CD14-positive monocyte (primary cell): ENCODE measurements around the gene GPR161. TPM values are rescaled to one million over a fixed set of nuclear protein-coding genes. Genes with fewer than 3 reads are reported as not detected.
A peak's percentile ranks its signal among the peaks of the same experiment; 100 is the strongest.

ENCODE experiments used
- DNase-seq, 3 donors: peaks; one replicate each; pipeline ENCODE4 v3.0.0-alpha.2; 2011 to 2022
- H2AFZ ChIP-seq: 2 replicates; pipeline ENCODE4 v1.6.0; 2012; ENCODE audit warnings: mild to moderate bottlenecking, low read depth, low read length, inconsistent platforms; ENCODE audit not compliant: insufficient read depth, poor library complexity, severe bottlenecking
- H3K27ac ChIP-seq, 2 donors: 1 replicate in 1 of 2; 2 replicates in 1 of 2; pipeline ENCODE4 v1.5.1; 2012 to 2013; ENCODE audit warnings: low read length in 2 of 2, control low read depth in 1 of 2, inconsistent platforms in 1 of 2, low read depth in 1 of 2, mild to moderate bottlenecking in 1 of 2
- H3K27me3 ChIP-seq, 2 donors: one replicate each; pipeline versions ENCODE4 v1.6.0 to v1.6.1; 2011 to 2013; ENCODE audit warnings: low read length in 2 of 2; ENCODE audit not compliant: control insufficient read depth in 2 of 2, insufficient read depth in 2 of 2
- H3K36me3 ChIP-seq, 2 donors: replicated peaks in 1 of 2; 1 replicate in 1 of 2; 2 replicates in 1 of 2; pipeline versions ENCODE4 v1.5.1 to v1.6.1; 2012 to 2013; ENCODE audit warnings: low read length in 2 of 2, control low read depth in 1 of 2, inconsistent platforms in 1 of 2, mild to moderate bottlenecking in 1 of 2; ENCODE audit not compliant: insufficient read depth in 2 of 2, control insufficient read depth in 1 of 2
- H3K4me1 ChIP-seq, 2 donors: 1 replicate in 1 of 2; 2 replicates in 1 of 2; pipeline versions ENCODE4 v1.5.1 to v1.6.1; 2012 to 2013; ENCODE audit warnings: low read length in 2 of 2, control low read depth in 1 of 2, inconsistent platforms in 1 of 2, mild to moderate bottlenecking in 1 of 2, moderate library complexity in 1 of 2; ENCODE audit not compliant: insufficient read depth in 2 of 2, control insufficient read depth in 1 of 2
- H3K4me2 ChIP-seq: replicated peaks from 2 replicates; pipeline ENCODE3; 2012; ENCODE audit warnings: low read length, moderate library complexity, mild to moderate bottlenecking; ENCODE audit not compliant: poor library complexity, severe bottlenecking; ENCODE audit errors: extremely low read depth
- H3K4me3 ChIP-seq, 3 experiments: fragments of 200-600 bp in 1 of 3; sonication (generic) in 1 of 3; replicated peaks in 1 of 3; 1 replicate in 2 of 3; 2 replicates in 1 of 3; pipeline ENCODE4 v1.5.1; 2011 to 2013; ENCODE audit warnings: low read length in 3 of 3, mild to moderate bottlenecking in 3 of 3, control low read depth in 2 of 3, low read depth in 2 of 3, inconsistent platforms in 1 of 3, moderate library complexity in 1 of 3
- H3K79me2 ChIP-seq: 2 replicates; pipeline ENCODE4 v1.6.0; 2012; ENCODE audit warnings: mild to moderate bottlenecking, control low read depth, inconsistent platforms, low read length, moderate library complexity; ENCODE audit not compliant: insufficient read depth
- H3K9ac ChIP-seq: 2 replicates; pipeline ENCODE4 v1.6.0; 2017; ENCODE audit warnings: low read length, mild to moderate bottlenecking; ENCODE audit not compliant: insufficient read depth, poor library complexity, severe bottlenecking
- H3K9me3 ChIP-seq, 2 donors: replicated peaks in 1 of 2; 1 replicate in 1 of 2; 2 replicates in 1 of 2; pipeline versions ENCODE4 v1.5.1 to v1.6.1; 2012 to 2013; ENCODE audit warnings: low read length in 2 of 2, control low read depth in 1 of 2; ENCODE audit not compliant: control insufficient read depth in 1 of 2, insufficient read depth in 1 of 2
- H4K20me1 ChIP-seq: 2 replicates; pipeline ENCODE4 v1.6.0; 2012; ENCODE audit warnings: mild to moderate bottlenecking, low read length, control low read depth, moderate library complexity; ENCODE audit not compliant: insufficient read depth
- H3K27ac Mint-ChIP-seq, 7 donors: one replicate each; pipeline ENCODE4 v1.8.0; 2020; ENCODE audit warnings: mild to moderate bottlenecking in 7 of 7, mixed read lengths in 7 of 7, moderate library complexity in 6 of 7, inconsistent platforms in 2 of 7
- H3K27me3 Mint-ChIP-seq, 3 donors: one replicate each; pipeline ENCODE4 v1.8.0; 2021 to 2022; ENCODE audit warnings: low read depth in 3 of 3, mild to moderate bottlenecking in 3 of 3, mixed read lengths in 3 of 3, moderate library complexity in 3 of 3, inconsistent platforms in 1 of 3
- H3K36me3 Mint-ChIP-seq, 2 donors: one replicate each; pipeline ENCODE4 v1.8.0; 2020; ENCODE audit warnings: mixed read lengths in 2 of 2, inconsistent platforms in 1 of 2, mild to moderate bottlenecking in 1 of 2
- H3K4me1 Mint-ChIP-seq: one replicate; pipeline ENCODE4 v1.8.0; 2020; ENCODE audit warnings: mild to moderate bottlenecking, mixed read lengths
- H3K4me3 Mint-ChIP-seq, 2 donors: one replicate each; pipeline ENCODE4 v1.8.0; 2020; ENCODE audit warnings: mild to moderate bottlenecking in 2 of 2, mixed read lengths in 2 of 2, moderate library complexity in 1 of 2
- H3K9me3 Mint-ChIP-seq, 7 donors: one replicate each; pipeline ENCODE4 v1.8.0; 2020 to 2022; ENCODE audit warnings: mixed read lengths in 7 of 7, mild to moderate bottlenecking in 6 of 7, moderate library complexity in 6 of 7, inconsistent platforms in 2 of 7
- WGBS: methylation state at CpG from one replicate; pipeline ENCODE4 v1.1.5; 2013; ENCODE audit warnings: missing lambda C conversion rate; ENCODE audit not compliant: insufficient coverage; 5-methylcytosine and 5-hydroxymethylcytosine counted together
- intact Hi-C, 2 donors: fragments of 100-400 bp; cut with micrococcal nuclease; formaldehyde crosslinking; loops; one replicate each; pipeline versions ENCODE4 v1.15.0 to v1.15.1; 2023
- polyA plus RNA-seq, 3 donors: library from polyadenylated mRNA; depleted of rRNA in 1 of 3; unstranded in 2 of 3; stranded (reverse) in 1 of 3; fragments of 300-500 nt in 2 of 3; fragments of >200 nt in 1 of 3; fragmentation: Illumina TruSeq in 2 of 3; gene quantifications; 1 replicate in 2 of 3; 2 replicates in 1 of 3; pipeline ENCODE4 v1.2.3, GENCODE V29; 2012 to 2021
- TF ChIP-seq, protein P1 (sequence below): fragments of 200-600 bp; IDR thresholded peaks from one replicate; pipeline ENCODE4 v1.8.0; 2022; ENCODE audit warnings: antibody characterized with exemption, mild to moderate bottlenecking

GPR161 gene
- polyA plus RNA-seq, 3 donors = 0.65 TPM; not detected in 2

DNA sequence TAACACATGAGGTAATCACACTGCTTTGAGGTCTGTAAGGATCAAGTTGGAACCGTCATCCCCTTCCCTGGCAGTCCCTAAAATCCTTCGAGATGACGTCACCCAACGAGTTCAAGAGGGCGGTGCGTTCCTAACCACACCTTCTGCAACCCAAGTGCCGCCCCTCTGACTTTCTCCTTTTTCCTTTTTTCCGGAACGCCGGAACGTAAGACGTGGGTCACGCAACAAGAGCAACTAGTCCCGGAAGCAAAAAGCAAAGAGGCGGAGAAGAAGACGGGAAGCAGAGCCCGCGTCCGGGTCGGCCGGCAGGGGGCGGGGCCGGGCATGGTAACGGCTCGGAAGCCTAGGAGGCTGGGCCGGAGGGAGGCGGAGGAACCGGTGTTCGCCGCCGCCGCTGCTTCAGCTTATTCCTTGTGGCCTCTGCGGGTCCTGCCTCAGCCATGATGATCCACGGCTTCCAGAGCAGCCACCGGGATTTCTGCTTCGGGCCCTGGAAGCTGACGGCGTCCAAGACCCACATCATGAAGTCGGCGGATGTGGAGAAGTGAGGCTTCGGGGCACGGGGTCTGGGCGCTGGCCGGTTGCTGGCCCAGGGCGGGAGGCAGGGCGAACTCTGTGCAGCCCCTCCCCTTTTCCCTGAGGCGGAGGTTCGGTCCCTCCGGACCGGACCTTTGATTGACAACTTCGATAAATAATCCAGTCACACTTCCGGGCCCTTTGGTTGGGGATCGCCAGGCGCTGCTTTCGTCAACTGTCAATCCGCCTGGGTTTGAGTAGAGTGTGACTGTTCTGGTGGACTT lies 42.1 kb upstream of the GPR161 start, which contains the start of gene TIPRL:
Gene TIPRL, plus strand, starts transcription at position 325 of the 800 bp plus-strand sequence. Its CDS starts 116 bp downstream, at position 441.
- Histone ChIP-seq H3K27ac (peak within 1 kb of the TSS; percentile 79 to 89), H3K9ac (peak within 1 kb of the TSS; percentile 82), H3K27me3 (no peaks in the 10 kb centered on the region), H2AFZ (peak within 1 kb of the TSS; percentile 92), H3K36me3 (peaks cover 1 to 3% of the 10 kb centered on the region in 2 donors), H3K4me3 (peak within 1 kb of the TSS; percentile 60 to 94 (median 77)), H3K4me2 (peak within 1 kb of the TSS; percentile 96), H3K79me2 (peaks cover 48% of the 10 kb centered on the region), H3K9me3 (no peaks in the 10 kb centered on the region), H4K20me1 (peaks cover 3% of the 10 kb centered on the region), H3K4me1 (peaks cover 12 to 16% of the 10 kb centered on the region in 2 donors)
- peaks cover 5 to 6% of the 10 kb centered on the region in 2 donors for H3K36me3 Mint-ChIP-seq
- TF ChIP-seq, protein P1, sequence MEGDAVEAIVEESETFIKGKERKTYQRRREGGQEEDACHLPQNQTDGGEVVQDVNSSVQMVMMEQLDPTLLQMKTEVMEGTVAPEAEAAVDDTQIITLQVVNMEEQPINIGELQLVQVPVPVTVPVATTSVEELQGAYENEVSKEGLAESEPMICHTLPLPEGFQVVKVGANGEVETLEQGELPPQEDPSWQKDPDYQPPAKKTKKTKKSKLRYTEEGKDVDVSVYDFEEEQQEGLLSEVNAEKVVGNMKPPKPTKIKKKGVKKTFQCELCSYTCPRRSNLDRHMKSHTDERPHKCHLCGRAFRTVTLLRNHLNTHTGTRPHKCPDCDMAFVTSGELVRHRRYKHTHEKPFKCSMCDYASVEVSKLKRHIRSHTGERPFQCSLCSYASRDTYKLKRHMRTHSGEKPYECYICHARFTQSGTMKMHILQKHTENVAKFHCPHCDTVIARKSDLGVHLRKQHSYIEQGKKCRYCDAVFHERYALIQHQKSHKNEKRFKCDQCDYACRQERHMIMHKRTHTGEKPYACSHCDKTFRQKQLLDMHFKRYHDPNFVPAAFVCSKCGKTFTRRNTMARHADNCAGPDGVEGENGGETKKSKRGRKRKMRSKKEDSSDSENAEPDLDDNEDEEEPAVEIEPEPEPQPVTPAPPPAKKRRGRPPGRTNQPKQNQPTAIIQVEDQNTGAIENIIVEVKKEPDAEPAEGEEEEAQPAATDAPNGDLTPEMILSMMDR = peak; percentile 74
- intact Hi-C loops = no loop called here
- peak within 1 kb of the TSS in 1 of 7 donors; percentile 2 for H3K27ac Mint-ChIP-seq
- DNase-seq = peak; percentile 90 to 96 (median 96)
- peaks cover 0 to 5% (median 5%) of the 10 kb centered on the region in 3 donors for H3K27me3 Mint-ChIP-seq
- no peak within 1 kb of the TSS for H3K4me3 Mint-ChIP-seq
- H3K9me3 Mint-ChIP-seq = peaks cover 0 to 3% (median 0%) of the 10 kb centered on the region in 7 donors
- WGBS = under 1% methylated on average over 47 of the region's 56 CpGs
- H3K4me1 Mint-ChIP-seq = peaks cover 3% of the 10 kb centered on the region

DNA sequence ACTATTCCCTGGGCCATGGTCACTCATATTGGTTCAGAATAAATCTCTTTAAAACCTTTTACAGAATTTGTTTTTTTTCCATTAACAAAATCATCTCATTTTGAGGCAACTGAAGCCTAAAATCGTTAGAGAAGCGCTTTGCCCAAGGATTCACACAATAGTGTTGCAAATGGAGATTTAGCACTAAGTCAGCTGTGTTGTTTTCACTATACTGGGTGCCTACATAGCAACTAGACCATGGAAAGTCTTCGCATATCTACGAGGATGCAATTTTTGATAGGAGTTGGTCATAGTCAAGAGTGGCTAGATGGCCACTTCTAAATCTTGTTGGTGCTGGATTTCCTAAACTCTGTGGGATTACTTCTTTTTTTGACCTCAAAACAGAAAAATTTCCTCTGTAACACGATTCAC lies 41.5 kb upstream of the GPR161 start:
- peaks cover 12 to 16% of the 10 kb centered on the region in 2 donors for H3K4me1 ChIP-seq
- Mint-ChIP-seq H3K4me3 (no peak overlapping the region), H3K27ac (no peak overlapping the region), H3K4me1 (peaks cover 3% of the 10 kb centered on the region), H3K27me3 (peaks cover 0 to 5% (median 5%) of the 10 kb centered on the region in 3 donors), H3K36me3 (peaks cover under 1 to 4% of the 10 kb centered on the region in 2 donors), H3K9me3 (peaks cover 0 to 6% (median 0%) of the 10 kb centered on the region in 7 donors)
- peak overlapping the region; percentile 96 for H3K4me2 ChIP-seq
- H3K36me3 ChIP-seq = no peaks in the 10 kb centered on the region
- intact Hi-C loops = no loop called here
- H3K79me2 ChIP-seq = peaks cover 43% of the 10 kb centered on the region
- H3K27me3 ChIP-seq = no peaks in the 10 kb centered on the region
- peak overlapping the region; percentile 82 for H3K9ac ChIP-seq
- no peaks in the 10 kb centered on the region for H3K9me3 ChIP-seq
- H4K20me1 ChIP-seq = peaks cover 3% of the 10 kb centered on the region
- peak overlapping the region; percentile 60 to 94 (median 77) for H3K4me3 ChIP-seq
- 100% methylated on average over 3 of the region's 5 CpGs for WGBS
- peak overlapping the region; percentile 92 for H2AFZ ChIP-seq
- no peak for DNase-seq
- peak overlapping the region; percentile 79 to 89 for H3K27ac ChIP-seq
- TF ChIP-seq, protein P1 = no peak
